Glutamatergic neuron (in vitro differentiated cells): Measurements from ENCODE around the gene BOC. TPM values are rescaled to one million over a fixed set of nuclear protein-coding genes. Genes with fewer than 3 reads are reported as not detected.

Source experiments
- DNase-seq: peaks from one replicate; pipeline ENCODE4 v3.0.0; 2022
- H3K27ac Mint-ChIP-seq: one replicate; pipeline ENCODE4 v1.8.0; 2020; ENCODE audit warnings: mild to moderate bottlenecking, mixed read lengths, inconsistent platforms; ENCODE audit not compliant: unreplicated experiment
- H3K27me3 Mint-ChIP-seq: one replicate; pipeline ENCODE4 v1.8.0; 2020; ENCODE audit warnings: mild to moderate bottlenecking, moderate library complexity, mixed read lengths, inconsistent platforms; ENCODE audit not compliant: unreplicated experiment
- H3K36me3 Mint-ChIP-seq: one replicate; pipeline ENCODE4 v1.8.0; 2020; ENCODE audit warnings: mild to moderate bottlenecking, mixed read lengths, inconsistent platforms; ENCODE audit not compliant: unreplicated experiment
- H3K4me1 Mint-ChIP-seq: one replicate; pipeline ENCODE4 v1.8.0; 2020; ENCODE audit warnings: mild to moderate bottlenecking, low read depth, mixed read lengths, inconsistent platforms; ENCODE audit not compliant: unreplicated experiment
- H3K4me3 Mint-ChIP-seq: one replicate; pipeline ENCODE4 v1.8.0; 2020; ENCODE audit warnings: mild to moderate bottlenecking, mixed read lengths, inconsistent platforms; ENCODE audit not compliant: unreplicated experiment
- H3K9me3 Mint-ChIP-seq: one replicate; pipeline ENCODE4 v1.8.0; 2020; ENCODE audit warnings: mild to moderate bottlenecking, moderate library complexity, mixed read lengths, inconsistent platforms; ENCODE audit not compliant: unreplicated experiment
- total RNA-seq: library from RNA; stranded (reverse); fragmentation: NEBNext Ultra II Directional; extraction: Animal tissue kit (Norgen Biotek cat#: 25700); gene quantifications from one replicate; pipeline ENCODE4 v1.2.1, GENCODE V29; 2021; ENCODE audit not compliant: unreplicated experiment
- TF ChIP-seq, protein P1 (sequence below): fragments of 200-600 bp; sonication (generic); IDR thresholded peaks from one replicate; pipeline ENCODE4 v1.5.0; 2021; ENCODE audit not compliant: partially characterized antibody, unreplicated experiment

The BOC gene
- total RNA-seq, 1 donor from 2014 or later: 32.9 TPM

DNA sequence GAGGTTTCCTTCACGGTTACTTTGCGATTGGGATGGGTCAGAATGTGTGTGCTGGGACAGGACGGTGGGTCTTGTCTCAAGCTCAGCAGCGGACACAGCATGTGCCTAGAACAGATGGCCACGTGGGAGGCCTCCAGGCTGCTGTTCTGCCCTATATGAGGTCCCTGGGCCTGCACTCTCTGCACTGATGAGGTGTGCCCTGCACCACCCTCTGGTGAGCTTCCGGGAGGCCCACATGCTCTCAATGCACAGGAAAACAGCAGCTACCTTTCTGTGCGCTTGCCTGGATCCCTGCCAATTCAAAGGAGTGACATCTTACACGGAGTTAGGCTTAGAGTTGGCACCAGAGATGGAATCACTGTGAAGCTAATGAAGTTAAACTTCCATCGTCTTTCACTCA is 59.8 kb downstream of the BOC start:
- peaks cover 1% of the 10 kb centered on the region for H3K9me3 Mint-ChIP-seq
- no peaks in the 10 kb centered on the region for H3K27me3 Mint-ChIP-seq
- TF ChIP-seq, protein P1, sequence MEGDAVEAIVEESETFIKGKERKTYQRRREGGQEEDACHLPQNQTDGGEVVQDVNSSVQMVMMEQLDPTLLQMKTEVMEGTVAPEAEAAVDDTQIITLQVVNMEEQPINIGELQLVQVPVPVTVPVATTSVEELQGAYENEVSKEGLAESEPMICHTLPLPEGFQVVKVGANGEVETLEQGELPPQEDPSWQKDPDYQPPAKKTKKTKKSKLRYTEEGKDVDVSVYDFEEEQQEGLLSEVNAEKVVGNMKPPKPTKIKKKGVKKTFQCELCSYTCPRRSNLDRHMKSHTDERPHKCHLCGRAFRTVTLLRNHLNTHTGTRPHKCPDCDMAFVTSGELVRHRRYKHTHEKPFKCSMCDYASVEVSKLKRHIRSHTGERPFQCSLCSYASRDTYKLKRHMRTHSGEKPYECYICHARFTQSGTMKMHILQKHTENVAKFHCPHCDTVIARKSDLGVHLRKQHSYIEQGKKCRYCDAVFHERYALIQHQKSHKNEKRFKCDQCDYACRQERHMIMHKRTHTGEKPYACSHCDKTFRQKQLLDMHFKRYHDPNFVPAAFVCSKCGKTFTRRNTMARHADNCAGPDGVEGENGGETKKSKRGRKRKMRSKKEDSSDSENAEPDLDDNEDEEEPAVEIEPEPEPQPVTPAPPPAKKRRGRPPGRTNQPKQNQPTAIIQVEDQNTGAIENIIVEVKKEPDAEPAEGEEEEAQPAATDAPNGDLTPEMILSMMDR: no peak
- H3K36me3 Mint-ChIP-seq: no peaks in the 10 kb centered on the region
- no peak overlapping the region for H3K4me3 Mint-ChIP-seq
- DNase-seq: no peak
- H3K4me1 Mint-ChIP-seq: peaks cover 43% of the 10 kb centered on the region
- H3K27ac Mint-ChIP-seq: peak overlapping the region; percentile 38

DNA sequence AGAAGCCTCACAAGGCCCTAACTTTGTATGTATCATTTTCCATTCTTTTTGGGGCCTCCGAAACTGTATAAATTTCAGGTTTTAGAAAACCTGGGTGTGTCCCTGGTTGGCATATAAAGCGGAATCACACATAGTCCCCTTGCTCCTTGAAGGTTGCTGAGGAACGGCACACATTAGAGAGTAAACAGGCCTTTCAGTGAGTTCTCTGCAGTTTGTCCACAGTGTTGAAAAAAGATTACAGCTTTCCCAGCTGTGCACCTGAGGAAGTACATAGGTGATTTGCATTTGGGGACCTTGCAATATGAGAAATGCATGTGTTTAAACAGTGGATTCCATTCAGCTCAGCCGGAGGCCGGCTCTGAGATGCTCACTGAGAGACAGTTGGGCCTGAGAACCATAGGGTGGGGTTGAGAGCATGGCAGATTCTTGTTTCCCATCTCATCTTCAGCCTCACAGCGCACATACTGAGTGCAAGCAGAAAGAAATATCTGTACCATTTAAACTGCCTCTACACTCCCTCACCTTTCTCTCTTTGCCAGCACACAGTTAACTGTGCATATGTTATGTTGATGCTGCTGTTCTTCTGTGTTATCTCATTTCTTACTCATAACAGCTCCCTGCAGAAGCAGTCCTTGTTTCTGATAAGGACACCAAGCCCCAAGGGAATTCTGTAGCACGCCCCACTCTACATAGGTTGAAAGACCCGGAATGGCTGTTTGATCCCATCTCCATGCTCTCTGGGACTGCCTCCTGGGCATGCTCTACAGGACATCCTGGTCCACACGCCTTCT is 60.4 kb downstream of the BOC start:
- no peak overlapping the region for H3K27ac Mint-ChIP-seq
- no peak for DNase-seq
- peaks cover 45% of the 10 kb centered on the region for H3K4me1 Mint-ChIP-seq
- H3K9me3 Mint-ChIP-seq: peaks cover 1% of the 10 kb centered on the region
- no peaks in the 10 kb centered on the region for H3K27me3 Mint-ChIP-seq
- H3K36me3 Mint-ChIP-seq: no peaks in the 10 kb centered on the region
- TF ChIP-seq, protein P1: no peak
- no peak overlapping the region for H3K4me3 Mint-ChIP-seq

DNA sequence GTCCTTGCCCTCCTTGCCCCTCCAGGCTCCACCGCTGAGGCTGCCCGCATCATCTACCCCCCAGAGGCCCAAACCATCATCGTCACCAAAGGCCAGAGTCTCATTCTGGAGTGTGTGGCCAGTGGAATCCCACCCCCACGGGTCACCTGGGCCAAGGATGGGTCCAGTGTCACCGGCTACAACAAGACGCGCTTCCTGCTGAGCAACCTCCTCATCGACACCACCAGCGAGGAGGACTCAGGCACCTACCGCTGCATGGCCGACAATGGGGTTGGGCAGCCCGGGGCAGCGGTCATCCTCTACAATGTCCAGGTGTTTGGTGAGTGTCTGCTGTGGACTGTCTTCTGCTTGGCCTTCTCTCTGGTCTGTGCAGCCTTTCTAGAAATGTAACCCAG is 61.0 kb downstream of the BOC start:
- no peak overlapping the region for H3K27ac Mint-ChIP-seq
- no peak for DNase-seq
- TF ChIP-seq, protein P1: no peak
- no peak overlapping the region for H3K4me3 Mint-ChIP-seq
- H3K27me3 Mint-ChIP-seq: no peaks in the 10 kb centered on the region
- peaks cover 45% of the 10 kb centered on the region for H3K4me1 Mint-ChIP-seq
- peaks cover 1% of the 10 kb centered on the region for H3K9me3 Mint-ChIP-seq
- no peaks in the 10 kb centered on the region for H3K36me3 Mint-ChIP-seq

DNA sequence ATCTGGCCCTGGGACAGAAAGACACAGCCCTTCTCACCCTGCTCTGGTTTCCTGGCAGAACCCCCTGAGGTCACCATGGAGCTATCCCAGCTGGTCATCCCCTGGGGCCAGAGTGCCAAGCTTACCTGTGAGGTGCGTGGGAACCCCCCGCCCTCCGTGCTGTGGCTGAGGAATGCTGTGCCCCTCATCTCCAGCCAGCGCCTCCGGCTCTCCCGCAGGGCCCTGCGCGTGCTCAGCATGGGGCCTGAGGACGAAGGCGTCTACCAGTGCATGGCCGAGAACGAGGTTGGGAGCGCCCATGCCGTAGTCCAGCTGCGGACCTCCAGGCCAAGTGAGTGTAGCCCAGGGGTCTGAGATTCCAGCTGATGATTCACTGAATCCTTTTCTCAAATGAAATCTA is 61.7 kb downstream of the BOC start:
- Mint-ChIP-seq H3K27ac (no peak overlapping the region), H3K36me3 (no peaks in the 10 kb centered on the region), H3K27me3 (no peaks in the 10 kb centered on the region), H3K4me3 (no peak overlapping the region), H3K4me1 (peaks cover 39% of the 10 kb centered on the region), H3K9me3 (peaks cover 1% of the 10 kb centered on the region)
- DNase-seq: no peak
- TF ChIP-seq, protein P1: no peak

DNA sequence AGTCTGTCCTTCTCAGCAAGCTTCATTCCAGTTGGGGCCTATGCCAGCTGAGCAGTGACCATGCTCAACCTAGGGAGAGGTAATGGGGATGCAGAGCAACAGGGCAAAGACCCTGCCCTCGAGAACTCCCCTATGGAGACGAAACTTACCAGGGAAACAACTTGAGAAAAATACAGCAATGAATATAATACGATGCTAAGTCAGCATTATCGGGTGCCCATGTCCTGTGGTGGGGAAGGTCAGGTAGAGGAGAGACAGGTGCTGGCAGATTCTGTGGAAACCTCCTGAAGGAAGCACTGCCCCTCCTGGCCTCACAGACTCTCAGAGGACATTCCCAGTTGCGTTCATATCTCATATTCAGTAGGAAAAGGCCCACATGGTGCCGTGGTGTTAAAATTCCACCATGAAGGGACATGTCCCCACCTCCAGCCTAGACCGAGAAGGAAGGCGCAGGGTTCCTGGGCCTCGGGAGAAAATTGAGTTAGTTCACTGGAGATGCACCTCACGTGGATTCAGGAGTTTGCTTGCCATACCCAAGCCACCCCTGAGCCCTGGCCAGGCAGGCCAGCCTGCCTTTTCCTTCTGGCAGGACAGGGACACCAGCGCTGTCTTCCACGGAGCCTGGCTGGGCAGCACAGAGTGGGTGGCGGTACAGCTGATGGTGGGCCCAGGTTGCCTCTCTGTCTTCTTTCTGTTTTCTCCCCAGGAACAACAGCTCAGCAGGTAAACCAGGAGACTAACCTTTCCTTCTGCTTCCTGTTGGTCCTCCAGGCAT is 62.4 kb downstream of the BOC start:
- H3K4me1 Mint-ChIP-seq: peaks cover 35% of the 10 kb centered on the region
- H3K4me3 Mint-ChIP-seq: no peak overlapping the region
- no peaks in the 10 kb centered on the region for H3K27me3 Mint-ChIP-seq
- H3K27ac Mint-ChIP-seq: no peak overlapping the region
- no peaks in the 10 kb centered on the region for H3K9me3 Mint-ChIP-seq
- TF ChIP-seq, protein P1: no peak
- no peaks in the 10 kb centered on the region for H3K36me3 Mint-ChIP-seq
- no peak for DNase-seq
